ENCODE results near the gene PYY. TPM values are rescaled to one million over a fixed set of nuclear protein-coding genes. Genes with fewer than 3 reads are reported as not detected.
"Not testable (repeated sequence)": the region's sequence is repeated elsewhere in the genome, so short reads cannot be mapped to it uniquely, and the experiment has no call there.

PYY gene
- total RNA-seq, 1 donor from 2014 or later, result not detected

DNA sequence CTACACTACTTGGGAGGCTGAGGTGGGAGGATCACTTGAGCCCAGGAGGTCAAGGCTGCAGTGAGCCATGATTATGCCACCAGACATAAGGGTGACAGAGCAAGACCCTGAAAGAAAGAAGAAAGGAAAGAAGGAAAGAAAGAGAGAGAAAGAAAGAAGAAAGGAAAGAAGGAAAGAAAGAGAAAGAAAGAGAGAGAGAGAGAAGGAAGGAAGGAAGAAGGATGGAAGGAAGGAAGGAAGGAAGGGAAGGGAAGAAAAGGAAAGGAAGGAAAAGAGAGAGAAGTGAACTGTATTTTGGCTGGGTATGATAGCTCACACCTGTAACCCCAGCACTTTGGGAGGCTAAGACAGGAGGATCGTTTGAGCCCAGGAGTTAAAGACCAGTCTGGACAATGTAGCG is 24.3 kb upstream of the PYY start:
- no peak for DNase-seq

GRCh38 chr17:43976963-43977837 is 23.5 kb upstream of the PYY start:
- DNase-seq, result no peak

GRCh38 chr17:43975898-43976297 is 22.2 kb upstream of the PYY start:
- no peak for DNase-seq

DNA sequence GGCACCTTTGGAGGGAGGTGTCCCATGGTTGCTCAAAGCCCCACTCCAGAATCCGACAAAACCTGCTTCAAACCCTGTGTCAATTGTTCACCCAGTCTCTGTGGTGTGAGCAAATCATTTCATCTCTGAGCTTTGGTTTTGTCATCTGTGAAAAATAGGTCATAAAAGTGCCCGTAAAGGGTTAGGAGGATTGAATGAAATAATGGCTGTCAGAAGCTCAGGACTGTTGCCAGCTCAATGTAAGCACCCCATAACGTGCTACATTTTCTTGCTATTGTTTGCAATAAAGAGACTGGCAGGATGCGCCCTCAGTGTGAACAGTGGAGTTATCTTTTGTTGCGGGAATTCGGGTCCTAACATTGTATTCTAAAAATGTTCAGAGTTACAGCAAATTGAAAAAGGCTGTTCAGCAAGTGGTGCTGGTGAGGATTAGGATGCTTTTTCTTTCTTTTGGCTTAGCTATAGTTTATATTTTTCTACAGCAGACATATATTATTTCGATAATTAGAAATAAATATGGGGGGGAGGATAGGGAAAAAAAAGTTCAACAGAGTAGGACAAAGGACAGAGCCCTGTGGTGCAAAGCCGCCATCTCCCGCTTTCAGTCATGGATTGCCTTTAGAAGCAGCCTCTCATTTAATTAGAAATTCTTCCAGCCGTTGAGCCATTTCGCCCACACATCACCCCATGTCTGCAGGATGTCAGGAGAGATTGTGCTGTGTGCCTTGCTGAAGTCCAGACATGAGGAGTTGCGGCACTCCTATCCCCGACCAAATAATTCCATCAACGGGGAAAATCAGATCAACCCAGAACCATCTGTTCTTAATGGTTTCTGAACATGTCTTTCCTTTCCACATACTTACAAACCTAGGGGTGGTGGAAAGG is 20.9 kb upstream of the PYY start:
- no peak for DNase-seq

- DNase-seq, result not testable (repeated sequence)
Observed at GRCh38 chr17:43972444-43973212, 18.9 kb upstream of the PYY start.

DNA sequence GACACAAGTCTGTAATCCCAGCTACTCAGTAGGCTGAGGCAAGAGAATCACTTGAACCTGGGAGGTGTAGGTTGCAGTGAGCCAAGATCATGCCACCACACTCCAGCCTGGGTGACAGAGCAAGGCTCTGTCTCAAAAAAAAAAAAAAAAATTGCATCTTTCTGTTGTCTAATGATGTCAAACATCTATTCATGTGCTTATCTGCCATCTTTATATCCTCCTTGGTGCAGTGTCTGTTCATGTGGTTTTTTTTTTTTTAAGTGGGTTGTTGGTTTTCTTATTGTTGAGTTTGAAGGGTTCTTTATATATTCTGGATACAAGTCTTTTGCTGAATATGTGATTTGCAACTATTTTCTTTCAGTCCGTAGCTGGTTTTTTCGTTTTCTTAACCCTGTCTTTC is 17.7 kb upstream of the PYY start:
- DNase-seq, result not testable (repeated sequence)

GRCh38 chr17:43970366-43970765 is 16.6 kb upstream of the PYY start:
- no peak for DNase-seq

DNA sequence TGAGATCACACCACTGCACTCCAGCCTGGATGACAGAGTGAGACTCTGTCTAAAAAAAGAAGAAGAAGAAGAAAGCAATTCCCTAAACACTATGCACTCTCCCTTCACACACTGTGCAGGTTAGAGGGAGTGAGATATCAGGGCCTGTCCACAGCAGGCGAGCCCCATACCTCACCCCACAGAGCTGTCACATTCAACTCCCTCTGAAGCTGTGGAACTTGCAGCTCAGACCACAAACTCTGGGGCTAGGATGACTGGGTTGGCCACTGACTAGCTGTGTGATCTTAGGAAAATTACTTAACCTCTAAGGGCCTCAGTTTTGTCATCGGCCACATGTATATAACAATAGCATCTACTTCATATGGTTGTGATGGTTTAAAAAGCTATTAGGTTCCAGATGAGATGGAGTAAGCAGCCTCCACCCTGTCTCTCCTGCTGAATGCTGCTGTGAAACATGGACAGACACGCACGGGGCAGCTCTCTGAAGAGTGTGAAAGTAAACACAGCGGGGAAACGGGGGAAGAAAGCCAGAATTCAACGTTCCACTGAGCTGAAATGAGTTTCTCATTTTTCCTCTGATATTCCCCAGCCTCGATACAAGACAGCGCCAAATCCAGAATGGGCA is 13.6 kb upstream of the PYY start:
- no peak for DNase-seq

DNA sequence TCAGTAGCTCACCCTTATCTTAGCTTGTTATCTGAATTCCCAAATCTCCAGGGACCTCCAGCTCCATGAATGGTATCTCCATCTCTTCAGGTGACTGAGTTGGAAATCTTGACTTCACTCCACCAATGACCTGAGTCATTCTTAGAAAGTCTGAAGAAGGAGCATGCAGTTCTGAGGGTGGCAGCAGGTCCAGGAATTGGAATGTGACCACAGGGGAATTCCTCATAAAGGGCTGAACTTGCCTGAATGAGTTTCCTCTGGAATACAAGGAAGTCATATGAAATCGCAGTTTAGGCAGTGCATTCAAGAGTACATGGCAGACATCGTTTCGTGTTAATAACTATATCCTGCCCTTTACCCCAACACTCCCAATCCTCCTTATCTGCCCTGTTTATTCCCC is 12.5 kb upstream of the PYY start:
- DNase-seq, result no peak

DNA sequence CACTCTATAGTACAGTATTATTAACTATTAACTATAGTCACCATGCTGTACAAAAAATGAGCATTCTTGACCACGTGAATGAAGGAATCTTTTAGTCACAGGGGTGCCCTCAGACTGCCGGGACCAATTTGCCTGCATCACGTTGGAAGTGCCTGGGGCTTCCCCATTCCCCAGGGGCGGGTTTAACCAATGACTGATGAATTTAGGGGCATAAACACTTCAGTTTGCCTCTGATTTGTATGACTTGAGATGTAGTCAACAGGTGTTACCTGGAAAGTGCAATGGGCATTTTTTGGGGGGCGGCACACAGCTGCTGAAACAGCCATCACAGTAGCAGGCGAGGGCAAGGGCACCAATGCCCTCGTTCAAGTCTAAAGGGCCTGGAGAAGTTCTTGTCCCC is 8.7 kb upstream of the PYY start:
- no peak for DNase-seq

GRCh38 chr17:43961954-43962353 is 8.2 kb upstream of the PYY start:
- no peak for DNase-seq

DNA sequence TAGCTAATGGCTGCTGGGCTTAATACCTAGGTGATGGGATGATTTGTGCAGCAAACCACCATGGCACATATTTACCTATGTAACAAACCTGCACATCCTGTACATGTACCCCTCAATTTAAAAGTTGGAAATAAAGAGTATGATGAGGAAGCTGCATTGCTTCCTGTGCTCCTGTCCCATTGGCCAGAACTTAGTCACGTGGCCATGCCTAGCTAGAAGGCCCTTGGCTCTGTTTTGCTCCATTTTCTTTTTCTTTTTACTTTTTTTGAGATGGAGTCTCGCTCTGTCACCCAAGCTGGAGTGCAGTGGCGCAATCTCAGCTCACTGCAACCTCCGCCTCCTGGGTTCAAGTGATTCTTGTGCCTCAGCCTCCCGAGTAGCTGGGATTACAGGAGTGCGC is 7.6 kb upstream of the PYY start:
- not testable (repeated sequence) for DNase-seq

GRCh38 chr17:43958748-43959352 is 5.1 kb upstream of the PYY start:
- no peak for DNase-seq

DNA sequence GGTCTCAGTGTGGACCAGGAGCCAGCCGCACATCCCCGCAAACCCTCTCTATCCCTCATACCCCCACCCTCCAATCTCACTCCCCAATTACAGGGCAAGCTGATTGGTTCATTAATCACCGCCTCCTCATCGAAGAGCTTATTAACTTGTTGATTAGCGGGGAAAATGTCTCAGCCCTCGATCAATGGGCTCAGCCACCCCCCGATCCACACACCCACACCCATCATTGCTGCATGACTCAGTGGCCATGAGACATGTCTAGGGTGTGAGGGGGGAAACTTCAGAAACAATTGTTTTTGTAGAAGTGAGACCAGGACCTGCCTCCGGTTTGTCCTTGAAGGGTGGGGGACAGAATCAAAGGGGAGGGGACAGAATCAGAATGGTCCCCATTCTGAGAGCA is 2.5 kb upstream of the PYY start:
- no peak for DNase-seq

DNA sequence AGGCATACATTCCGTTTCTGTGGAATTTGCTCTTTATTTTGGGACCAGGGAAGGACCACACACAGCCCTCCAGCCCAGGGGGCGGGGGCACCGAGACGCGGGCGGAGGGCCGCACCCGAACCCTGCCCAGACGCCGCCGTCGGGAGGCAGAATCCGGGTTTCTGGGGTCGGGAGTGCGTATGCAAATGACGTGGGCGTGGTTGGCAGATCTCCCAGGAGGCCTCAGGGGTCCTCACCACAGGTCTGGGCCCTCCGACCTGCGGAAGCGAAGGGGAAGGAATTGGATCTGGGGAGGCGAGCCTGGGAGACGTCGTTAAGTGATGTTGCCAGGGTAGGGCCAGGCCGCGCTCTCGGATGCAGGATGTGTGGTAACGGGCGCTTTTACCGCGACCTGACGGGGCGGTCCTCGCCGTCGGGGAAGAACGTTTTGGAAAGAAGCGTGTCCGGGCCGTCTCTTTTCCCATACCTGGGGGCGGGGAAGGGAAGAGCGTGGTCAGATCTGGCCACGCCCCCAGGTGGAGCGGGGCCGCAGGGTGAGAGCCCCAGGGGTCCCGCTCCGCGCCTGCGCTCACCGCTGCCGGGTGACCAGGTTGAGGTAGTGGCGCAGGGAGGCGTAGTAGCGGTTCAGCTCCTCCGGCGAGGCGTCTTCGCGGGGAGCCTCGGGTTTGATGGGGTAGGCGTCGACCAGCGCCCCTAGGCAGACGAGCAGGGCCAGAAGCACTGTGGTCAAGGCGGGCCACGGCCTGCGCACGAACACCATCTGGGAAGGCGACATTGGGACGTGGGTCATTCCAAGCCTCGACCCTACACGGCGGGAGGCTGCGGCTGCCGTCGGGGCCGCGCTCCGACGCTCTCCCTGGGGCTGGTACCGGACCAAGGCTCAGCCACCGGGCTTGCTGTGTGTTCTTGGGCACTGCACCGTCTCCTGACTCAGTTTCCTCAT is 745 bp downstream of the PYY start:
- no peak for DNase-seq

- DNase-seq, result no peak
Observed at GRCh38 chr17:43952351-43952723, 1.4 kb downstream of the PYY start.

DNA sequence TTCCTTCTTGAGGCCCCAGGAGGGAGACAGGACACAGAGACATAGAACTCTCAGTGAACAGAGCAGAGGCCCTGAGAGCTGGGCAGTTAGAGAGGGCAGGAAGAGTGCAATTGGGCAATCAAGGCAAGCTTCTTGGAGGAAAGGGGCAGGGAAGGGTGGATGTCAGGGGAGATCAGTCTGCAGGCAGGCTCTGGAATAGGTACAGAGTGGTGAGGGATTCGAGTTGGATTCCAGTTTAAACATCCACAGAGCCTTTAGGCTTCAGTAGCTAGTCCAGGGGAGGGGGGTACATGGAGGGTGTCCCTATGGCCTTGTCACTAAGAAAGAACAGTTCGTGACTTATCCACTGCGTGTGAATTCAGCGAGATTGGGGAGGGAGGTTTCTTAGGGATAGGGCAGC is 2.0 kb downstream of the PYY start:
- no peak for DNase-seq

GRCh38 chr17:43950554-43950953 is 3.2 kb downstream of the PYY start:
- DNase-seq, result no peak

DNA sequence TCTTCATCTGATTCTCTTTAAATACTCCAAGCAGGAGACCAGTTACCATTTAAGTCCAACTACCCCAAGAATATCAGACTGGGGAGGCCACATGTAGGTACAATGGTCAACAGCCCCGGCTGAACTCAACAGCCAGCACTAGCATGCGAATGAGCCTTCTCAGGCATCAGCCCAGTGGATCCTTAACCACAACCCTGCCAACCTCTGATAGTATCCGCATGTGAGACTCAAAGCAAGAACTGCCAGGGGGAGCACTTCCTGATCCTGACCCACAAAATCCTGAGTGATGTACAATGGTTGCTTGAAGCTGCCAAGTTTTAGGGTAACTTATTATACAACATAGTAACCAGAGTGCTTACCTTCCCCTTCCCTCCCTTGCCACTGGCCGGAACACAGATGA is 4.0 kb downstream of the PYY start:
- DNase-seq, result no peak

DNA sequence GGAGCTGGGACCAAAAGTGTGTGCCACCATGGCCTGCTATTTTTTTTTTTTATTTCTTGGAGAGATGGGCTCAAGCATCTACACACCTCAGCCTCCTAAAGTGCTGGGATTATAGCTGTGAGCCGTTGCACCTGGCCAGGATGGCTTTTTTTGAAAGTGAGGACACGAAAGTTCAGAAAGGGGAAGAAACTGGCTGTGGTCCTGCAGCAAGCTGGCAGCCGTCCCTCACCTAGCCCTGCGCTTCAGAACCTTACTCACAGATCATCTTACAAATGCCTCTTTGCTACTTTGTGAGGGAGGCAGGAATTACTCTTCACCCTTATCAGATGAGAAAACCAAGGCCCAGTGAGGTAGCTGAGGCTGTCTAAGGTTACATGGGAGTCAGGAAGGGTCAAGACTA is 7.0 kb downstream of the PYY start:
- DNase-seq, result no peak
